ENCODE measurements around the gene SLC41A1.

GRCh38 chr1:205744403-205744802 lies 68.6 kb downstream of the SLC41A1 start:
- TF ChIP-seq CTCF (IDR thresholded peaks at IDR 0.05) (no peak), EP300 (IDR thresholded peaks at IDR 0.05) (no peak), POLR2A (IDR thresholded peaks at IDR 0.05) (no peak)

Measured in gastroesophageal sphincter (tissue), 3 donors.